NCI-H524 (cell line): ENCODE data around the gene PITRM1.
"Not testable (repeated sequence)": the region's sequence is repeated elsewhere in the genome, so short reads cannot be mapped to it uniquely, and the experiment has no call there.

Experiments
- DNase-seq, 2 experiments: peaks; one replicate each; lab custom pipeline; 2025; lab: John Stamatoyannopoulos, UW

Gene PITRM1

GRCh38 chr10:3122034-3122433 lies 50.5 kb downstream of the PITRM1 start:
- DNase-seq, result no peak

DNA sequence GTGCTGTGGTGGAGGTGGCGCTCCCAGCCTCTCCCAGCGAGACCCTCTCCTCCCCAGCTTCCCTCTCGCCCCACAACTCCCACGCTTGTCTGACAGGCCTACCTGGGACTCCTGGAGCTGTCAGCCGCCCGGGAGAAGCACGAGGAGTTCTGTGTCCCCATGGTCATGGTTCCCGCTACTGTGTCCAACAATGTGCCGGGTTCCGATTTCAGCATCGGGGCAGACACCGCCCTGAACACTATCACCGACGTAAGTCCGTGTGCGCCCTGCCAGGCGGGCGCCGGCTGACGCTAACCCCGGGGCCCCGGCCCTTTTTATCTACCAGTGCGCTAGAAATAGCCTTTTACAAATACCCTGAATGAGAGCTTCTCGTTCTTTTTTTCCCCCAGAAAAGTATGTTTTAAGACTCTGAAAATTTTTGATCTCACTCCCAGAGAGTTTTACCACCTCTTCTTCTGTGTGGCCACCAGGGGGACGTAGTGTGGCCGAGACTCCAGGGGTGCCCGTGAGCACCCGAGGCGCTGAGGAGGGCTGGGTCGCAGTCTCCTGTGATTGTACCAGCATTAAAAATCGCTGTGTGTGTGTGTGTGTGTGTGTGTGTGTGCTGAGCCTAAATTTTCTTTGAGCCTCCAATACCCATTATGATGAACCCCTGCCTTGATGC lies 52.7 kb downstream of the PITRM1 start:
- no peak for DNase-seq

DNA sequence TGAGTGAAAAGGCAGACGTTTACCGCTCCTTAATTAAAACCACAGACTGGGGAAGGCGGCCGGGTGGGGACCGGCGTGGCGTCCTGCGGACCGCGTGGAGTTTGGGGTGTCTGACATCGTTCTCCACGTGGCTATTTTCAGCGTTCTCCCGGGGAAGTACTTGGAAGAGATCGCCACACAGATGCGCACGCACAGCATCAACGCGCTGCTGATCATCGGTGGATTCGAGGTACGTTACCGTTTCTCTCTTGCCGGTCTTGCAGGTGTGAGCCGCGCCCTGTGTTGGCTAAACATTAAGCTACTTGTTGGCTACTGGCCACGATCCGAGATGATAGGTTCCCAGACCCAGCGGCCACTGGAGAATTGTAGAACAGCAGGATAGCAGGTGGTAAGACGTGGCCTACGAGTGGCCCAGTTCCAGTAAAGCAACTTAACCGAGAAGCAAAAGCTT lies 53.9 kb downstream of the PITRM1 start:
- DNase-seq, result no peak

- DNase-seq, result no peak
These were observed 55.1 kb downstream of the PITRM1 start for GRCh38 chr10:3117486-3117885.

DNA sequence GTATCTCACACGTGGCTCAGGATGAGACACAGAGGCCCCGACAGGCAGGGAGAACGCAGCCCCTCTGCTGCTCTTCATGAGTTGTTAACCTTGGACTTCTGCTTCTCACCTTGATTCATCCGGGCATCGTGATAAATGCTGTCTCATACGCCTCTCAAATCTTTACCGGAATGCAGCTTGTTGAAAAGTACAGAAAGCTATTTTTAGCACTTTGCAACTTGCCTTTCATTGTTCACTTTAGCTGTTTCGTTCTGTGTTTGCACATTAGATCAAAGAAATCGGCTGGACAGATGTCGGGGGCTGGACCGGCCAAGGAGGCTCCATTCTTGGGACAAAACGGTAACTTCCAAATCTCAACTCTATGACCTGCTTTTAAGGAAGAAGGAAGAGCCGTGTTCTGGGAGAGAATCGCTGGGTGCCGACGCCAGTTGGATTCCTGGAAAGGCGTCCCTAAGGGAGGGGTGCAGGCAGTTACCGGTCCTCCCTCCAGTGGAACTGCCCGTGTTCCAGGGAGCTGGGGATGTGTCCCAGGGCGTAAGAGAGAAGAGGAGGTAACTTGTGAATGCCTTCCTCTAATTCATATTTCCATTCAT lies 56.0 kb downstream of the PITRM1 start:
- no peak for DNase-seq

GRCh38 chr10:3115685-3116084 lies 56.9 kb downstream of the PITRM1 start:
- DNase-seq, result no peak

DNA sequence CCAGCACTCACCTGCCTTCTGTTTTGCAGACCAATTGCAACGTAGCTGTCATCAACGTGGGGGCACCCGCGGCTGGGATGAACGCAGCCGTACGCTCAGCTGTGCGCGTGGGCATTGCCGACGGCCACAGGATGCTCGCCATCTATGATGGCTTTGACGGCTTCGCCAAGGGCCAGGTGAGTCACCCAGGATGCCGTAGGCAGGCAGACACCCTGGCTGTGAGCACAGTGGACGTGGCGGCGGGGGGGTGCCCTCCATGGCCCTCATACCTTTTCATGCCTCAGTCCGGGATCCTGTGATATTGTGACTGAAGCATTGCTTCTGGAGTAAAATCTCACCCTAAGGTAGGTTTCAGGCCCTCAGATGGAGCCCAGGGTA lies 59.2 kb downstream of the PITRM1 start:
- no peak for DNase-seq

DNA sequence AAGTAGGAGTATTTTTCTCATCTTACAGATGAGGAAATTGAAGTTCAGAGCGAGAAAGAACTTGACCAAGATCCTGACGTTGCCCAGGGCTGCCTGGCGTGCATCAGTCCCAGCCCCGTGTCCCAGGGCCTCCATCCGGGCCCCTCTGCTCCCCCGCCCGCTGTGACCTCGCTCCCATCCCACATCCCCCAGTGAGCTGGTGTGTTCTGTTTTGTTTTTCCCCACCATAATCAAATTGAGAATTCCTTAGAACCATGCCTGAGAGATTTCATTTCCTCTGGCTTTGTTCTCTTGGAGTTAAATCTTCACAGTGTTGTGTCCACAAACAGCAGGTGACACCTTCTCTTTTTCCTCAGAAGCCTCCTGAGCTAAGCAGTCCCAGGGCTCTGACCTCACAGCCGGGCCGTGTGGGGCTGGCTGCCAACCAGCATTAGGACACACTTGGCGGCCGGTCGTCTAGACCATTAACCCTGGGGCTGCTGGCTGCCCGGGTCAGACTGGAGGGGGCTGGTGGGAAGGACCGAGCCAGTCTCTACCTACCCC lies 60.9 kb downstream of the PITRM1 start:
- no peak for DNase-seq

DNA sequence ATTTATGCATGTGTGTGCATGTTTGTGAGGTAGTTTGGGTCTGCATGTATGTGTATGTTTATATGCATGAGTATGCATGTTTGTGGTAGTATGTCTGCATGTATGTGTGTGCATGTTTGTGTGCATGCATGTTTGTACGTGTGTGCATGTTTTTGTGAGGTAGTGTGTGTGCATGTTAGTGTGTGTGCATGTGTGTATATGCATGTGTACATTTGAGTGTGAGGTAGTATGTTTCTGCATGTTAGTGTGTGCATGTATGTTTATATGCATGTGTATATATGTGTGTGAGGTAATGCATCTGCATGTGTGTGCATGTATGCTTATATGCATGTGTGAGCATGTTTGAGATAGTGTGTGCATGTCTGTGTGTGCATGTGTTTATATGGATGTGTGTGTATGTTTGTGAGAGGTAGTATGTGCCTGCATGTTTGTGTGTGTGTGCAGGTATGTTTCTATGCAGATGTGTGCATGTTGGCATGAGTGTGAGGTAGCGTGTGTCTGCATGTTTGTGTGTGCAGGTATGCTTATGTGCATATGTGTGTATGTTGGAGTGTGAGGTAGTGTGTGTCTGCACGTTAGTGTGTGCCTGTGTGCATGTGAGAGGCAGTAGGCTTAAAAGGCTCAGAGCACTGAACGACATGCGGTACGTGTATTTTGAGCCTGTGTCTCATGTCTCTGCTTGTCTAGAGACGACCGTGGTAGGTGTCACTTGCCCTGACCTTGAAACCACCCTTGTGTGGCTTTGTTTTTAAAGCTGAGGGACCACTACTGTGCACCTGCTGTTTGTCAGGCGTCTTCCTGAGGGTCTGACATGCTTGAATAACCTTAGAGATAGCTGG lies 61.6 kb downstream of the PITRM1 start:
- no peak for DNase-seq

DNA sequence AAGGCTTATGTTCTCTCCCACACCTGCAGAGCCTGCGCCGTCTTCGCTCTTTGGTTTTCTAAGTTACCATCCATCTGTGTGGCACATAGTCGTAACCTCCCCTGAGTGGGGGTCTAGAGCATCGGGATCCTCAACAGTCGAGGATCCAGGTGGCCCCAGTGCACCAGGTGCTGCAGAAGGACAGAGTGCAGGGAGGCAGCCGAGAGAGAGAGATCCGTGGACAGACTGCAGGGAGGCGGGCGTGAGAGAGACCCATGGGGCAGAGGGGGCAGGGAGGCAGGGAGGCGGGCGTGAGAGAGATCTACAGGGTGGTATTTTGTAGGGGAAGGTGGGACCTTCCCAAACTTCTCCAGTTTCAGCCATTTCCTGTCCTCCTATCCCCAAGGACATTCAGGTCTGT lies 62.9 kb downstream of the PITRM1 start:
- no peak for DNase-seq

DNA sequence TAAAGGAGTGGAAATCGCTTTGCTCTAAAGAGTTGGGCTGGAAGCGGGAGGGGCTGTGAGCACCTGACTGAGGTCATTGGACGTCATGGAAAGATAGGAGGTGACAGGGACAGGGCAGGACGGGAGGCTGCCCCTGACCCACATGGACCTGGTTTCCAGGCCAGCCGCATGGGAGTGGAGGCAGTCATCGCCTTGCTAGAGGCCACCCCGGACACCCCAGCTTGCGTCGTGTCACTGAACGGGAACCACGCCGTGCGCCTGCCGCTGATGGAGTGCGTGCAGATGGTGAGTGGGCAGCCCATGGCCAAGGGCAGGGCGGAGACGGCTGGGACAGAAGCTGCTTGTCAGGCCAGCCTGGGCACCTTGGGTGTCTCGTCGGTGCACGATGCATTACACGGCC lies 63.4 kb downstream of the PITRM1 start:
- no peak for DNase-seq

- no peak for DNase-seq
These were observed 63.9 kb downstream of the PITRM1 start for GRCh38 chr10:3108575-3109105.

- DNase-seq, result no peak
These were observed 64.5 kb downstream of the PITRM1 start for GRCh38 chr10:3108033-3108432.

- no peak for DNase-seq
These were observed 65.1 kb downstream of the PITRM1 start for GRCh38 chr10:3107426-3107961.

DNA sequence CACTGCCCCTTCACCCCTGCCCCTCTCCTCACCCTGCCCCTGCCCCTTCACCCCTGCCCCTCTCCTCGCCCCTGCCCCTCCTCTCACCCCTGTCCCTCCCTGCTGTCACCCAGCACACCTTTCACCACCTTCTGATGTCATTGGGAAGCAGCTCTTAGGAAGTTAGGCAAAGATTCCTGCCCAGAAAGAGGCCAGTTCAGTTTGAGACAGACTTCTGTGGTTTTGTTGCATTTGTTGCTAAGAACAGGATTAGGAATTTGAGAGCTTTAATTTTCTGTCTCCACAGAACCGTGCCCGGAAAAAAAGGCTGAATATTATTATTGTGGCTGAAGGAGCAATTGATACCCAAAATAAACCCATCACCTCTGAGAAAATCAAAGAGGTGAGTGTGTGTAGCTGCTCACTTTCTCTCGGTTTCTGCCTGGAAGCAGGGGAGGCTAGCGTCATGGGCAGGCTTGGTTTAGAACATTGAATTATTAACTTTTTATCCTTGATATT lies 65.6 kb downstream of the PITRM1 start:
- DNase-seq, result no peak

DNA sequence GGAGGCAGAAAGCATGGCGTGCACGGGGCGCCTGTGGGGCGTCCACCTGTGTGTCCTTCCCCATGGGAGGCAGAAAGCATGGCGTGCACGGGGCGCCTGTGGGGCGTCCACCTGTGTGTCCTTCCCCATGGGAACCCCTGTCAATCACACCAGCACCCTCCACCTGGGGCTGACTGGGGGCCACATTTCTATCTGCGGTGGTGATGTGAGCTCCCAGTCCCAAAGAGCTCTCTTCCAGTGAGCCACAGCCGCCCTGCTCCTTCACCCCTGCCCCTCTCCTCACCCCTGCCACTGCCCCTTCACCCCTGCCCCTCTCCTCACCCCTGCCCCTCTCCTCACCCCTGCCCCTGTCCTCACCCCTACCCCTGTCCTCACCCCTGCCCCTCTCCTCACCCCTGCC lies 66.3 kb downstream of the PITRM1 start:
- not testable (repeated sequence) for DNase-seq

- no peak for DNase-seq
These were observed 66.7 kb downstream of the PITRM1 start for GRCh38 chr10:3105905-3106304.

DNA sequence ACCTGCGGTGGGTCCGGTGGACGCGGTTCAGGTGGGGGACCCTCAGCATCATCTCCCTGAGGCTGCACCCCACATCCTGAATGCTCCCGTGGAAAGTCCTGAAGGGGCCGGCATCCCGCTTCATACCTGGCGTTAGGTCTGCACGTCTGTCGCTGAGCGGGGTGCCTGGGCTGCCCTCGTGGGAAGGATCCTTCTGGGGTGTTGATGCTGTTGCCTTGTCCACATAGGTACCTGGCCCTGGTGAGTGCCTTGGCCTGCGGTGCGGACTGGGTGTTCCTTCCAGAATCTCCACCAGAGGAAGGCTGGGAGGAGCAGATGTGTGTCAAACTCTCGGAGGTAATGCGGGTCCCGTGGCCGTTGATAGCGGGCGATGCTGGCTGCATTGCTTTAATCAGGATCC lies 67.4 kb downstream of the PITRM1 start:
- no peak for DNase-seq

- no peak for DNase-seq
These were observed 68.2 kb downstream of the PITRM1 start for GRCh38 chr10:3104251-3104918.

GRCh38 chr10:3103646-3104045 lies 68.9 kb downstream of the PITRM1 start:
- no peak for DNase-seq

- no peak for DNase-seq
These were observed 69.7 kb downstream of the PITRM1 start for GRCh38 chr10:3102720-3103427.
